OCI-LY7 (cell line): Measurements from ENCODE around the gene TUSC7. TPM values are rescaled to one million over a fixed set of nuclear protein-coding genes. Genes with fewer than 3 reads are reported as not detected.

ENCODE experiments used
- BruUV-seq: library from RNA; stranded (reverse); fragments of 400-500 nt; replicated peaks from 2 replicates; lab custom pipeline; 2021; lab: Mats Ljungman, UMichigan
- CTCF ChIA-PET: fragments of 300-600 bp; sonication (Branson Sonifier 250); formaldehyde crosslinking; loops from one replicate; lab custom pipeline; 2022; ENCODE audit warnings: antibody characterized with exemption; ENCODE audit not compliant: unreplicated experiment; lab: Charles Lee
- POLR2A ChIA-PET: fragments of 300-600 bp; sonication (Branson Sonifier 250); formaldehyde crosslinking; loops from one replicate; lab custom pipeline; 2022; ENCODE audit warnings: antibody characterized with exemption; lab: Charles Lee
- DNase-seq: peaks from one replicate; pipeline ENCODE4 v3.0.0-alpha.2; 2015; ENCODE audit warnings: low spot score
- H2AFZ ChIP-seq: fragments of 200-600 bp; sonication (generic), shearing (Covaris generic); 2 replicates; pipeline ENCODE4 v1.6.1; 2014; ENCODE audit warnings: mild to moderate bottlenecking, antibody characterized with exemption, low read length, moderate library complexity
- H3K27ac ChIP-seq: fragments of 200-600 bp; sonication (generic); 2 replicates; pipeline ENCODE4 v1.5.1; 2014; ENCODE audit warnings: mixed run types, low read depth, mild to moderate bottlenecking, moderate library complexity, low read length, inconsistent platforms; ENCODE audit not compliant: poor library complexity, severe bottlenecking
- H3K36me3 ChIP-seq: fragments of 200-600 bp; sonication (generic); 2 replicates; pipeline ENCODE4 v1.6.1; 2014; ENCODE audit warnings: mild to moderate bottlenecking, antibody characterized with exemption, low read length, moderate library complexity, mixed read lengths; ENCODE audit not compliant: insufficient read depth
- H3K4me1 ChIP-seq: fragments of 200-600 bp; sonication (generic); 2 replicates; pipeline ENCODE4 v1.5.1; 2014; ENCODE audit warnings: mild to moderate bottlenecking, low read length; ENCODE audit not compliant: insufficient read depth, poor library complexity, severe bottlenecking
- H3K4me2 ChIP-seq: fragments of 200-600 bp; sonication (generic); 2 replicates; pipeline ENCODE4 v1.6.1; 2014; ENCODE audit warnings: mild to moderate bottlenecking, low read length
- H3K4me3 ChIP-seq: fragments of 200-600 bp; sonication (generic); 2 replicates; pipeline ENCODE4 v1.5.1; 2014; ENCODE audit warnings: mild to moderate bottlenecking, low read depth, low read length; ENCODE audit not compliant: poor library complexity, severe bottlenecking
- H3K79me2 ChIP-seq: fragments of 200-600 bp; sonication (generic); 2 replicates; pipeline ENCODE4 v1.6.1; 2016; ENCODE audit warnings: low read depth, mild to moderate bottlenecking, low read length, moderate library complexity, mixed read lengths; ENCODE audit not compliant: insufficient read depth
- H3K9me2 ChIP-seq: fragments of 200-600 bp; sonication (generic); 2 replicates; pipeline ENCODE4 v1.6.1; 2016; ENCODE audit warnings: mild to moderate bottlenecking, low read length, mixed read lengths; ENCODE audit not compliant: insufficient read depth
- H3K9me3 ChIP-seq: fragments of 200-600 bp; sonication (generic); 2 replicates; pipeline ENCODE4 v1.6.1; 2014; ENCODE audit warnings: mild to moderate bottlenecking, mixed run types, low read length, mixed read lengths
- H4K20me1 ChIP-seq: fragments of 200-600 bp; sonication (generic); 2 replicates; pipeline ENCODE4 v1.6.1; 2014; ENCODE audit warnings: mild to moderate bottlenecking, antibody characterized with exemption, low read length, moderate library complexity, mixed read lengths; ENCODE audit not compliant: insufficient read depth
- EZH2phosphoT487 ChIP-seq: fragments of 200-600 bp; sonication (generic); IDR thresholded peaks from 2 replicates; pipeline ENCODE4 v1.6.1; 2018; ENCODE audit warnings: low read depth, borderline replicate concordance, mild to moderate bottlenecking, mixed run types, antibody characterized with exemption, low read length, moderate library complexity, mixed read lengths
- intact Hi-C: fragments of 100-400 bp; cut with micrococcal nuclease; formaldehyde crosslinking; loops from one replicate; pipeline ENCODE4 v1.10.0; 2022; ENCODE audit not compliant: unreplicated experiment
- total RNA-seq, 2 experiments: library from RNA; depleted of rRNA in 1 of 2; stranded (reverse); fragments of >200 nt in 1 of 2; shearing (Covaris generic) in 1 of 2; gene quantifications; 2 replicates each; pipeline ENCODE4 v1.2.3, GENCODE V29; 2014 to 2022
- TF ChIP-seq, protein P1 (sequence below): fragments of 200-600 bp; sonication (generic); conservative IDR thresholded peaks from 2 replicates; pipeline ENCODE4 v1.5.1; 2014; ENCODE audit warnings: mild to moderate bottlenecking, antibody characterized with exemption, low read length, moderate library complexity, mixed read lengths

TUSC7 gene
- total RNA-seq, 2 experiments from 2014 or later: not detected

DNA sequence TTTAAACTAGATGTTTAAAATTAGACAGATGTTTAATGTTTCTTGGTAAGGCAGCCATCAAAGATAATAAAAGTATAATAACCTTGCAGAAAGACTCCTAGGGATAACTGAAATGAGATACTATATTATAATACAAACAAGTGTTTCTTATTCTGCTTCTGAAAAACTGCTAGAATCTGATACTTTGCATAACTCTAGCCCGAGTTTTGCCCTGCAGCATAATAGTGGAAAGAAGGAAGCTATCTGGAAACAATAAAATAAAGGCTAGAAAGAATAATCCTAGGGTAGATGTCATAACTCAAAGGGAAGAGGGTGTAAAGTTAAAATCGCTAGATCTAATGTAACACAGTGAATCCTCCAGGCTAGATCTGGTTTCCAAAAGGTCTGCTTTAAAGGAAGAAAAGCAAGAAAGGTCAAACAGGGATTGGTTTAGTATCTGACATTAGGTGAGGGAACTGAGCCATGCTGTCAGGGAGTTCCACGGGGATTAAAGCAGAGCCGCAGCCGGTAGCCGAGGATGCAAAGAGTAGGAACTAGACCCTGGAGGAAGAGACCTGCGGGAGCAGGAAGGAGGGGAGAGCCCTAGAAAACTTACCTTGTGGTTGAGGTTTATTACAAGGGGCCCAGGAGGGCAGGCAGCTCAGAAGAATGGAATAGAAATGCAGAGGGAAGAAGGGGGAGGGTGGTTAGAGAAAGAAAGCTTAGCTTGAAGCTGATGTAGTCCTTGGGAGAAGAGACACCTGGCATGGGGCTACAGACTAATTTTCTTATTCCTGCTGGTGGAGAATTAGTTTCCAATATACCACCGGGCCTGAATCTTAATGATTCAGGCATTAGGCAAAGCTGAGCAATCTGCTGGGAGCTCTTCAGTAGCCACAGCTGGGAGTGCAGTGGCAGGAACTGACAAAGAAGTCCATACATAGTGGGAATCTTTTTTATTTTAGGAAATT is 46.1 kb upstream of the TUSC7 start:
- H2AFZ ChIP-seq: no peak overlapping the region
- CTCF ChIA-PET: interaction anchor here (0.6 kb wide), 1 partner anchor 15 kb away, joined by 3 read pairs; no protein-coding TSS in a partner anchor
- no peaks in the 10 kb centered on the region for H3K9me3 ChIP-seq
- intact Hi-C loops: no loop called here
- H3K36me3 ChIP-seq: no peaks in the 10 kb centered on the region
- TF ChIP-seq EZH2phosphoT487: no peak
- H3K9me2 ChIP-seq: no peaks in the 10 kb centered on the region
- POLR2A ChIA-PET: interaction anchor here (0.5 kb wide), 1 partner anchor 20 kb away, joined by 3 read pairs; no protein-coding TSS in a partner anchor
- H3K27ac ChIP-seq: no peak overlapping the region
- no peaks in the 10 kb centered on the region for H3K79me2 ChIP-seq
- BruUV-seq: no TSS peak
- H3K4me2 ChIP-seq: no peak overlapping the region
- no peaks in the 10 kb centered on the region for H4K20me1 ChIP-seq
- no peak overlapping the region for H3K4me3 ChIP-seq
- no peak for DNase-seq
- no peaks in the 10 kb centered on the region for H3K4me1 ChIP-seq

DNA sequence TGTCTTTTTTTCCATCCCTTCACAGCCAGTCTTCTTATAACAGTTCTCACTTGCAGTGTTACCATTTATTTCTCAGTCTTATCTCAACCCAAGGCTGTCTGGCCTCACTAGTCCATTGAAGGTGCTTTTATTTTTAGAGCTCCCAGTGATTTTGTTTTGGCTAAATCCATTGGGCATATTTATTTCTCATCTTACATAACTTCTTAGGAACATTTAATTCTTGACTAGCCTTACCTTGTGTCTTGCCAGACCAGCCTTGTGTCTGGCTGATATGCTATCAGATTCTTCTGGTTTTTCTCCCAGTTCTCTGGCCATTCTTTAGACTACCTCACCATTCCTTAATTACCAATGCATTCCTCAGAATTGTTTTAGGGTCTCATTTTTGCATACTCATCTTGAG is 42.3 kb upstream of the TUSC7 start:
- ChIA-PET POLR2A (no interaction called here), CTCF (no interaction called here)
- H3K4me1 ChIP-seq: no peaks in the 10 kb centered on the region
- H2AFZ ChIP-seq: no peak overlapping the region
- TF ChIP-seq EZH2phosphoT487: no peak
- TF ChIP-seq, protein P1, sequence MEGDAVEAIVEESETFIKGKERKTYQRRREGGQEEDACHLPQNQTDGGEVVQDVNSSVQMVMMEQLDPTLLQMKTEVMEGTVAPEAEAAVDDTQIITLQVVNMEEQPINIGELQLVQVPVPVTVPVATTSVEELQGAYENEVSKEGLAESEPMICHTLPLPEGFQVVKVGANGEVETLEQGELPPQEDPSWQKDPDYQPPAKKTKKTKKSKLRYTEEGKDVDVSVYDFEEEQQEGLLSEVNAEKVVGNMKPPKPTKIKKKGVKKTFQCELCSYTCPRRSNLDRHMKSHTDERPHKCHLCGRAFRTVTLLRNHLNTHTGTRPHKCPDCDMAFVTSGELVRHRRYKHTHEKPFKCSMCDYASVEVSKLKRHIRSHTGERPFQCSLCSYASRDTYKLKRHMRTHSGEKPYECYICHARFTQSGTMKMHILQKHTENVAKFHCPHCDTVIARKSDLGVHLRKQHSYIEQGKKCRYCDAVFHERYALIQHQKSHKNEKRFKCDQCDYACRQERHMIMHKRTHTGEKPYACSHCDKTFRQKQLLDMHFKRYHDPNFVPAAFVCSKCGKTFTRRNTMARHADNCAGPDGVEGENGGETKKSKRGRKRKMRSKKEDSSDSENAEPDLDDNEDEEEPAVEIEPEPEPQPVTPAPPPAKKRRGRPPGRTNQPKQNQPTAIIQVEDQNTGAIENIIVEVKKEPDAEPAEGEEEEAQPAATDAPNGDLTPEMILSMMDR: no peak
- no TSS peak for BruUV-seq
- H3K79me2 ChIP-seq: no peaks in the 10 kb centered on the region
- no peaks in the 10 kb centered on the region for H3K9me2 ChIP-seq
- intact Hi-C loops: no loop called here
- H3K36me3 ChIP-seq: no peaks in the 10 kb centered on the region
- no peak overlapping the region for H3K27ac ChIP-seq
- no peak for DNase-seq
- no peaks in the 10 kb centered on the region for H3K9me3 ChIP-seq
- no peak overlapping the region for H3K4me2 ChIP-seq
- H4K20me1 ChIP-seq: no peaks in the 10 kb centered on the region
- H3K4me3 ChIP-seq: no peak overlapping the region

DNA sequence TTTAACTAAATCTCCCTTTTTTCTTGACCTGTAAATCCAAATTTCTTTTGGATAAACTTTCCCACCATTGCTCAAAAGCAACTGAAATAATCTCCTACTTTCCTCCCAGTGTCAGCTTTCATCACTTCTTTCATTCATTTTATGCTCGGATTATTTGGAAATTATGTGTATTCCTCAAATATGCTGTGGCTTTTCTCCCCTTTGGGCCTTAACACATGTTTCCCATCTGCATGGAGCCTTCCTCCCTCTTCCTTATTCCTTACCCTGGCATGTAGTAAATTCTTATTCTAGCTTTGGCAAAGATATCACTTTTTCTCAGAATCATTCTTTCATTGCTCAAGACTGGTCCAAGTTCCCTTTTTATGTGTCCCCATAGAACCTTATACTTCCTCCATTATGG is 41.8 kb upstream of the TUSC7 start:
- DNase-seq: no peak
- ChIA-PET POLR2A (no interaction called here), CTCF (no interaction called here)
- no TSS peak for BruUV-seq
- Histone ChIP-seq H3K9me2 (no peaks in the 10 kb centered on the region), H3K27ac (no peak overlapping the region), H3K4me2 (no peak overlapping the region), H4K20me1 (no peaks in the 10 kb centered on the region), H3K4me3 (no peak overlapping the region), H3K79me2 (no peaks in the 10 kb centered on the region), H3K36me3 (no peaks in the 10 kb centered on the region), H3K4me1 (no peaks in the 10 kb centered on the region), H3K9me3 (no peaks in the 10 kb centered on the region), H2AFZ (no peak overlapping the region)
- intact Hi-C loops: no loop called here
- no peak for TF ChIP-seq EZH2phosphoT487
- TF ChIP-seq, protein P1: no peak
